Fibroblast of skin of abdomen (primary cell): ENCODE data around the gene SH3GL3.
A peak's percentile ranks its signal among the peaks of the same experiment; 100 is the strongest.

ENCODE experiments used
- DNase-seq: peaks from one replicate; pipeline ENCODE4 v3.0.0-alpha.2; 2013

The SH3GL3 gene

DNA sequence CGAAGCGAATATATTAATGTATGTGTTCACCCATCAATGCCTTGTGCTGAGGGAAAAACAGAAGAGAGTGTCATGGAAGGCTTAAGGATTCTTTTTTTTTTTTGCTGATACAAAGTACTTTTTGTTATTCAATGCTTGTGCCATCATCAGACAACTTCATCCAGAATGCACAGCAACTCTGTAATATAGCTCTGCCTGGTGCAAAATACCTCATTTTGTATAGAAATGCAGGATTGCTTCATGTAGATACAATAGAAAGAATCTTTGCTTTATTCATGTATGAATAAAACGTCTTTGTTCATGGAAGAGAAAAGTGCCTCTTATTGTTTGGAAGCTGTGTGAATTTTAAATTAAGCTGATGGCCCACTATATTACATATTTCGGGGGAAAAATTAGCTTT is 62.9 kb downstream of the SH3GL3 start:
- DNase-seq, result no peak

GRCh38 chr15:83512459-83512858 is 65.3 kb downstream of the SH3GL3 start:
- no peak for DNase-seq

GRCh38 chr15:83514584-83514983 is 67.4 kb downstream of the SH3GL3 start:
- DNase-seq, result no peak

DNA sequence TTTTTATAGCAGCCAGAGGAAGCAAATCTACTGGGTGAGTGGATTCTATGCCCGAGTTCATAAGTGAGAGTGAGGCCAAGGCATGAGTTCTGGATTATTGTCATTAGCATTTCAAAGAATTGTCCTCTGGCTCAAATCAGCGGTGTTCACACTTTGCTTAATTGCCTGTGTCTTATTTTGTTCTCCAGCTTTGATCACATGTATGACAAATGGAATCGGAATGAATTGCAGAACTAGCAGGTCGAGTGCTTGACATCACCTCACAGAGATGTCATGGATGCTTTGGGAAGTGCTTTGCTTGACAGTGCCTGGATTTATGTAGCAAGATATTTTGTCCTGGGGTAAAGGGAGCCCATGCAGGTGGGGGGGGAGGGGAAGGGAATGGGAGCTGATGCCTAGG is 68.0 kb downstream of the SH3GL3 start:
- DNase-seq, result no peak

DNA sequence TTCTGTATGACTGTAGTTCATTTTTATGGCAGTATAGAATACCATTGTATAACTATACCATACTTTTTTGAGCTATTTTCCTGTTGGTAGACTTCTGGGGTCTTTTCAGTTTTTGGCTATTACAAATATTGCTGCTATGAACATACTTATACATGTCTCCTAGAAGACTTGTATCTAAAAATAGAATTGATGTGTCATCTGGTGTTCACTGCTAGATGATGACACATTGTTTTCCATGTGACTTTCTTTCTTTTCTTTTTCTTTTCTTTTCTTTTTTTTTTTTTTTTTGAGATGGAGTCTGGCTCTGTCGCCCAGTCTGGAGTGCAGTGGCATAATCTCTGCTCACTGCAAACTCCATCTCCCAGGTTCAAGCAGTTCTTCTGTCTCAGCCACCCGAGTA is 69.8 kb downstream of the SH3GL3 start:
- DNase-seq, result peak; percentile 46

DNA sequence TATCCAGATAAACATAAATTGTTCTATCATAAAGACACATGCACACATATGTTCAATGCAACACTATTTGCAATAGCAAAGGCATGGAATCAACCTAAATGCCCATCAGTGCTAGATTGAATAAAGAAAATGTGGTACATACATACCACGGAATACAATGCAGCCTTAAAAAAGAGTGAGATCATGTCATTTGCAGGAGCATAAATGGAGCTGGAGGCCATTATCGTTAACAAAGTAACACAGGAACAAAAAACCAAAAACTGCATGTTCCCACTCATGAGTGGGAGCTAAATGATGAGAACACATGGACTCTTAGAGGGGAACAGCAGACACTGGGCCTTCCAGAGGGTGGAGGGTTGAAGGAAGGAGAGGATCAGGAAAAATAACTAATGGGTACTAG is 79.2 kb downstream of the SH3GL3 start:
- no peak for DNase-seq

GRCh38 chr15:83533410-83533962 is 86.3 kb downstream of the SH3GL3 start:
- DNase-seq, result no peak

GRCh38 chr15:83537606-83538005 is 90.5 kb downstream of the SH3GL3 start:
- no peak for DNase-seq

- DNase-seq, result no peak
Observed at GRCh38 chr15:83538682-83539081, 91.5 kb downstream of the SH3GL3 start.

DNA sequence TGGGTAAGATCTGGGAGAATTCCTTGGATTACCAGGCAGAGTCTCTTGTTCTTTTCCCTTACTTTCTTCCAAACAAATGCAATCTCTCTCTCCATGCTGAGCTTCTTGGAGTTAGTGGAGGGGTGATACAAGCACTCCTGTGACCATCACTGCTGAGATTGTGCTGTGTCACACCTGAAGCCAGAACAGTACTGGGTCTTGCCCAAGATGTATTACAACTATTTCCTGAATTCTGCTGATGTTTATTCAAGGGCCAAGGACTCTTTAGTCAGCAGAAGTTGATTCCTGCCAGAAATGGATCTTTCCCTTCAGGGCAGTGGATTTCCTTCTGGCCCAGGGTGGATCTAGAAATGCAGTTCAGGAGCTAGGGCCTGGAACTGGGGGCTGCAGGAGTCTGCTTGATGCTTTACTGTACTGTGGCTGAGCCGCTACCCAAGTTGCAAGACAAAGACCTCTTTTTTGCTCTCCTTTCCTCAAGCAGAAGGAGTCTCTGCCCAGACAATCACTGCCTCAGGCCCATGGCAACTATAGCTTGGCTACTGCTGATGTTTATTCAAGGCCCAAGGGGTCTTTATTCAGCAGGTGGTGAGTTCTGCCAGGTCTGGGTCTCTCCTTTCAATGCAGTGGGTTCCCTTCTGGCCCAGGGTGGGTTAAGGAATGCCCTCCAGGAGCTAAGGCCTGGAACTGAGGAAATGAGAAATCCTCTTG is 98.8 kb downstream of the SH3GL3 start:
- DNase-seq, result no peak

- DNase-seq, result no peak
Observed at GRCh38 chr15:83546512-83546888, 99.4 kb downstream of the SH3GL3 start.

DNA sequence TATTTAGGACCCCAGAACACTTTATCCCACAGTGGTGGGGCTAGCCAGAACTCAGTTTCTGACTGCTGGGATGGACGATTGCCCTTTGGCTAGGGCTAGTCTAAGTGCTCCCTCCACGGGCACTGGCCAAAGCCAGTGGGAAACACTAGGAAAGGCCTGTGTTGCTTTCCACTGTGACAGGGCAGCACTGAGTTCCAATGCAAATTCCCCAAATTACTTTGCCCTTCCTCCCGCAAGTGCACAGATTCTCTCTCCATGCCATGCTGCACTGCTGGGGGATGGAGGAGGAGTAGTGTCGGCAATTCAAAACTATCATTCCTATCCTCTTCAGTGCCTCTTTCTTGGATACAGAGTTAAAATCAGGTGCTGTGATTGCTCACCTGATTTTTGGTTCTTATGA is 100.0 kb downstream of the SH3GL3 start:
- DNase-seq, result no peak

- no peak for DNase-seq
Observed at GRCh38 chr15:83549623-83550022, 102.5 kb downstream of the SH3GL3 start.

GRCh38 chr15:83554558-83554957 is 107.4 kb downstream of the SH3GL3 start:
- no peak for DNase-seq

GRCh38 chr15:83555383-83555782 is 108.2 kb downstream of the SH3GL3 start:
- DNase-seq, result no peak

- DNase-seq, result no peak
Observed at GRCh38 chr15:83556068-83556467, 108.9 kb downstream of the SH3GL3 start.

DNA sequence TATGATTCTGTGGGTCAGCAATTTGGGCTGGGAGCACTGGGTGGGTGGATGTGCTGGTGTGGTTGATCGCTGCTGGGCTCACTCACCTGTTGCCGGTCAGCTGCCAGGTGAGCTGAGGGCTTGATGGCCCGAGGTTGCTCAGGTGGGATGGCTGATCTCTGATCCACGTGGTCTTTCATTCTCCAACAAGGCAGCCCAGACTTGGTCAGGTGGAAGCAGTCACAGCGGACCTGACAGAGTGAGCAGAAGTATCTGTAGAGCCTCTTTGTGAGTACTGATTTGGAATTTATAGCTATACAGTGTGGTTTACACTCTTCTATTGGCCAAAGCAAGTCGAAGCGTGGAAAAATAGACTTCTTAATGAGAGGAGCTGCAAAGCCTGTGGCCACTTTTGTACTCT is 109.6 kb downstream of the SH3GL3 start:
- DNase-seq, result no peak

- no peak for DNase-seq
Observed at GRCh38 chr15:83558146-83558545, 111.0 kb downstream of the SH3GL3 start.

DNA sequence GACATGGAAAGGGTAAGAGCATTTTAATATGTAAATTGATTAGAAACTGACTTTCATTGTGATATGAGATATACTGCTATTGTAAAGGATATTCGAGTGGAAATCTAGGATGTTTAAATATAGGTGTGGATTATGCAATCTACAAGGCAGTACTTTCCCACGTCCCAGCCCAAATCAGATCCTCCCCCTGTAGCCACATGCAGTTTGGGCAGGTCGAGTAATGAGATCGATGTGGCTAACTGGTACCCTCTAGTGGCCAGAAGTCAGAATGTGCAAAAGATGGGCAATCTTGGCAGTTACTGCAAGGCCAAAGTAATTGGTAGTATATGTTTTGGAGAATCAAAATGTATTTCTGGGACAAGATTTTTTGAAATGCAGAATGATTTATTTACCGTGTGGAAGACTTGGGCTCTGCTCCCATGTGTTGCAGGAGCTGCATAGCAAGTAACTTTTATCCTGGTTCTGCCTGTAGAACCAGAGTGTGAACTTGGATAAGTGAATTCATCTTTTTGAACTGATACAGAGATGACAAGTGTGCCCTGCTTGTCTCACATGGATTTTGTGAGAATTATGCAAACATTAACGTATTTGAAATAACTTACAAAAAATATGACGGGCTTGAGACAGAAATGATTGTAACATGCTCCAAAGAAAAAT is 112.3 kb downstream of the SH3GL3 start:
- peak; percentile 68 for DNase-seq

DNA sequence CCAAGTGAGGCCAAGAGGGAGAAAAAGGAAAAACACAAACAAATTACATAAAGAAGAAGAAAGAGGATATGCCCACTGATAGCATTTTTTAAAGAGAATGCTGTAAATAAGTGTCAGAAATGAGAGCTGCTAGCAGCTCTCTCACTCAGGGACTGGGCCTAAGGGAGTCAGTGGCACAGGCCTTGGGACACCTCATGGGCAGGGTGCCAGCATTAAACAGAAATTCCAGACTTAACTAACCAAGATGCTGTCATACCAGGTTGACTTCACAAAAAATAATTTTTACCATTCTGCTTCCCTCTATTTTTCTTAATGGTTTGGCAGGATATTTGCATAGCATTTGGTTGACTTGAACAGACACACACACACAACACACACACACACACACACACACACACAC is 114.5 kb downstream of the SH3GL3 start:
- DNase-seq, result no peak

- DNase-seq, result no peak
Observed at GRCh38 chr15:83565138-83565537, 118.0 kb downstream of the SH3GL3 start.

DNA sequence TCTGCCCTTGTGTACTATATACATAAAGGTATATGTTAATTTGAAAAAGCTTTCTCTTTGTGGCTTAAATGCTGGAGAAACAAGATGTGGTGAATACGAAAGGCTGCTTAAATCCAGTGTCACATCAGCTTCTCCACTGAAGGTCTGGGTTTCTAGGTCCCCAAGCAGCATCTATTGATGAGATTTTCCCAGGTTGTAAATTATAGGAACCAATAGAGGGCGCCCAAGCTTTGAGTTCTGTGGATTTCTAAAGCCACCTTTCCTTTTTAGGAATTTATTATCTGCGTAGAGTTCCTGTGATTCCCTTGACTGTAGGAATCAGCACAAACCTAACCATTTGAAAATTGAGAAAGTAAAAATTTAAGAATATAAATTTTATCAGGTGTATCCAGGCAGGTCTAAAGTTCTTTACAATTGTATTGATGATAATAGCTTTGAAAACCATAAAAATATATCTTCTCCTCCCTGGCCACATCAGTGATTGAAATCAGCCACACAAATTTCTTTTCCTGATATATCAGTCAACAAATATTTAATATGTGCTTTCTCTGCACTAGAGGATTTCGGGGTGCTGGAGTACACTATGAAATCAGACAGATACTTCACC is 118.5 kb downstream of the SH3GL3 start:
- DNase-seq, result peak; percentile 27

- no peak for DNase-seq
Observed at GRCh38 chr15:83567318-83567717, 120.2 kb downstream of the SH3GL3 start.

- DNase-seq, result no peak
Observed at GRCh38 chr15:83569341-83569740, 122.2 kb downstream of the SH3GL3 start.
